IMR-90 (cell line): Measurements from ENCODE around the gene MTF1. TPM values are rescaled to one million over a fixed set of nuclear protein-coding genes. Genes with fewer than 3 reads are reported as not detected.

Experiments
- ATAC-seq: fragments of 200-7000 bp; cut with Tn5 transposase; 2 replicates; pipeline ENCODE4 v1.9.1; 2020; ENCODE audit warnings: low read depth, mild to moderate bottlenecking, moderate library complexity
- BruUV-seq: library from RNA; stranded (reverse); fragments of 400-500 nt; replicated peaks from 2 replicates; lab custom pipeline; 2021; lab: Mats Ljungman, UMichigan
- CTCF ChIA-PET: fragments of 300-600 bp; formaldehyde crosslinking; extraction: SDS; loops from one replicate; lab custom pipeline; 2021; ENCODE audit warnings: antibody characterized with exemption; lab: Yijun Ruan, JAX
- POLR2A ChIA-PET: fragments of 300-600 bp; sonication (Branson Sonifier 250); formaldehyde crosslinking; loops from one replicate; lab custom pipeline; 2022; ENCODE audit warnings: antibody characterized with exemption; ENCODE audit not compliant: unreplicated experiment; lab: Charles Lee
- DNase-seq: peaks from one replicate; pipeline ENCODE4 v3.0.0; 2013
- H2AFZ ChIP-seq: replicated peaks from 2 replicates; pipeline ENCODE3; 2013; ENCODE audit warnings: low read length, mild to moderate bottlenecking; ENCODE audit not compliant: poor library complexity
- H2AK5ac ChIP-seq: 2 replicates; pipeline ENCODE4 v1.6.1; 2013; ENCODE audit warnings: low read depth, low read length, inconsistent platforms
- H2AK9ac ChIP-seq: replicated peaks from 2 replicates; pipeline ENCODE3; 2013; ENCODE audit warnings: mild to moderate bottlenecking, low read depth, low read length, moderate library complexity; ENCODE audit not compliant: poor library complexity
- H2BK120ac ChIP-seq: 2 replicates; pipeline ENCODE4 v1.6.1; 2013; ENCODE audit warnings: low read depth, low read length, inconsistent platforms
- H2BK15ac ChIP-seq: 3 replicates; pipeline ENCODE4 v1.6.1; 2013; ENCODE audit warnings: low read depth, low read length, inconsistent platforms
- H2BK20ac ChIP-seq: 2 replicates; pipeline ENCODE4 v1.6.1; 2013; ENCODE audit warnings: low read depth, mild to moderate bottlenecking, inconsistent platforms, low read length, moderate library complexity
- H2BK5ac ChIP-seq: 2 replicates; pipeline ENCODE4 v1.6.1; 2013; ENCODE audit warnings: mild to moderate bottlenecking, low read depth, low read length, inconsistent platforms; ENCODE audit not compliant: poor library complexity, severe bottlenecking
- H3K14ac ChIP-seq: replicated peaks from 2 replicates; pipeline ENCODE4 v1.6.1; 2013; ENCODE audit warnings: low read depth, low read length, inconsistent platforms
- H3K18ac ChIP-seq: 2 replicates; pipeline ENCODE4 v1.6.1; 2013; ENCODE audit warnings: low read depth, low read length, control low read depth
- H3K23ac ChIP-seq: 2 replicates; pipeline ENCODE4 v1.6.1; 2013; ENCODE audit warnings: low read depth, low read length, inconsistent platforms
- H3K27ac ChIP-seq: 2 replicates; pipeline ENCODE4 v1.5.1; 2013; ENCODE audit warnings: mild to moderate bottlenecking, control low read depth, low read length; ENCODE audit not compliant: insufficient read depth
- H3K27me3 ChIP-seq: 2 replicates; pipeline ENCODE4 v1.6.1; 2013; ENCODE audit warnings: low read length; ENCODE audit not compliant: control insufficient read depth, insufficient read depth
- H3K36me3 ChIP-seq: 2 replicates; pipeline ENCODE4 v1.6.1; 2013; ENCODE audit warnings: low read length, mixed read lengths; ENCODE audit not compliant: control insufficient read depth, insufficient read depth
- H3K4ac ChIP-seq: 2 replicates; pipeline ENCODE4 v1.6.1; 2013; ENCODE audit warnings: low read depth, low read length, inconsistent platforms
- H3K4me1 ChIP-seq: 2 replicates; pipeline ENCODE4 v1.6.1; 2013; ENCODE audit warnings: low read length, mixed read lengths; ENCODE audit not compliant: control insufficient read depth, insufficient read depth
- H3K4me2 ChIP-seq: 2 replicates; pipeline ENCODE4 v1.6.1; 2013; ENCODE audit warnings: low read depth, mild to moderate bottlenecking, control low read depth, low read length, moderate library complexity
- H3K4me3 ChIP-seq: 2 replicates; pipeline ENCODE4 v1.5.1; 2013; ENCODE audit warnings: low read depth, mild to moderate bottlenecking, control low read depth, low read length, moderate library complexity; ENCODE audit not compliant: insufficient read depth
- H3K56ac ChIP-seq: 2 replicates; pipeline ENCODE4 v1.6.1; 2013; ENCODE audit warnings: low read length, inconsistent platforms; ENCODE audit not compliant: insufficient read depth; ENCODE audit errors: extremely low read depth
- H3K79me1 ChIP-seq, 2 experiments: 2 replicates each; pipeline ENCODE4 v1.6.1; 2013; ENCODE audit warnings: low read length in 2 of 2, inconsistent platforms in 1 of 2, low read depth in 1 of 2
- H3K9ac ChIP-seq: 2 replicates; pipeline ENCODE4 v1.6.1; 2013; ENCODE audit warnings: low read depth, low read length, control low read depth
- H3K9me1 ChIP-seq: 2 replicates; pipeline ENCODE4 v1.6.1; 2013; ENCODE audit warnings: low read length, inconsistent platforms; ENCODE audit not compliant: insufficient read depth
- H3K9me3 ChIP-seq: 2 replicates; pipeline ENCODE4 v1.6.1; 2013; ENCODE audit warnings: low read length; ENCODE audit not compliant: control insufficient read depth, insufficient read depth
- H4K20me1 ChIP-seq: 2 replicates; pipeline ENCODE4 v1.6.1; 2013; ENCODE audit warnings: low read length, inconsistent platforms; ENCODE audit not compliant: insufficient read depth
- H4K5ac ChIP-seq: 2 replicates; pipeline ENCODE4 v1.6.1; 2013; ENCODE audit warnings: mild to moderate bottlenecking, low read depth, low read length, control low read depth
- H4K8ac ChIP-seq, 2 experiments: 2 replicates each; pipeline ENCODE4 v1.6.1; 2013; ENCODE audit warnings: low read depth in 2 of 2, low read length in 2 of 2, control low read depth in 1 of 2, inconsistent platforms in 1 of 2
- H4K91ac ChIP-seq: 2 replicates; pipeline ENCODE4 v1.6.1; 2013; ENCODE audit warnings: low read depth, low read length, inconsistent platforms; ENCODE audit not compliant: insufficient read depth
- MAZ ChIP-seq: IDR thresholded peaks from 2 replicates; pipeline ENCODE4 v1.6.1; 2012; ENCODE audit warnings: low read depth, mild to moderate bottlenecking, low read length, improper control_type of control experiment, moderate library complexity, borderline replicate concordance
- RAD21 ChIP-seq: IDR thresholded peaks from 2 replicates; pipeline ENCODE4 v1.6.1; 2012; ENCODE audit warnings: low read length, improper control_type of control experiment
- RCOR1 ChIP-seq: IDR thresholded peaks from 2 replicates; pipeline ENCODE4 v1.6.1; 2012; ENCODE audit warnings: mild to moderate bottlenecking, low read length, improper control_type of control experiment; ENCODE audit not compliant: insufficient replicate concordance
- WGBS, 2 experiments: methylation state at CpG; one replicate each; pipeline versions ENCODE4 v1.1.5 to v1.1.7; 2013; ENCODE audit warnings: missing lambda C conversion rate in 2 of 2; ENCODE audit not compliant: insufficient read length in 1 of 2; ENCODE audit errors: extremely low coverage in 2 of 2; 5-methylcytosine and 5-hydroxymethylcytosine counted together
- dilution Hi-C: fragments of 300-500 bp; cut with HindIII; formaldehyde crosslinking; loops from one replicate; pipeline ENCODE4 v1.14.3; 2018; ENCODE audit warnings: low sequenced_read_pairs; ENCODE audit not compliant: unreplicated experiment
- in situ Hi-C: fragments of 300-500 bp; cut with MboI; formaldehyde crosslinking; loops from 3 replicates; pipeline ENCODE4 v1.14.3; 2019; ENCODE audit warnings: low sequenced_read_pairs, inconsistent platforms, mixed read lengths
- intact Hi-C: fragments of 100-400 bp; cut with micrococcal nuclease; formaldehyde crosslinking; loops from 2 replicates; pipeline ENCODE4 v1.10.0; 2022
- polyA plus RNA-seq, 3 experiments: library from polyadenylated mRNA; depleted of rRNA; stranded (reverse); fragments of >200 nt; gene quantifications; 2 replicates each; pipeline ENCODE4 v1.2.3, GENCODE V29; 2012; ENCODE audit warnings: low replicate concordance in 1 of 3
- total RNA-seq: library from RNA; depleted of rRNA; stranded (reverse); fragments of >200 nt; gene quantifications from 2 replicates; pipeline ENCODE4 v1.2.3, GENCODE V29; 2012

MTF1 gene
- total and polyA plus RNA-seq, 2 of the 4 experiments (the other 2 are of a cell fraction), result 2.3 to 4.7 TPM

DNA sequence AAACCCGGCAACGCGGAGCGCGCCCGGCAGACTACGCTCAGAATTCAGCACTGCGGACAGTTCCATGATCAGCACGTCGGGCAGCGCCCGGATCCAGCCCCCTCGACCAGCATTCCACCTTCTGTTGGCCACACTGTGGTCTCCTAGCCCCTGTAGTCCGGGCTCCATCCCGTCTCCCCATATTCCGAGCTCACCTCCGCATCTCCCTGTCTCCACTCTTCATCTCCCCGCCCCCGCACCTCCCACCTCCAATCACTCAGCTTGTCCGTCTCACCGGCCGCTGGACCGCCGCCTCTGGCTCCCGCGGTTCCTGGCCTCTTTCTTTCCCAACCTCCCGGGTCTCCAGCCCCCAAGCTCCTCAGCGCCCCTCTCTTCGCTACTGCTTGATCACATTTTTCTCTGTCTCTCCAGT, 95.0 kb downstream of the MTF1 start:
- TF ChIP-seq RCOR1 (peak; percentile 85), RAD21 (no peak), MAZ (peak; percentile 36; the same call in 1 of the 2 replicates)

More for the DNA sequence above, 95.0 kb downstream of the MTF1 start:
- Histone ChIP-seq H2AFZ (no peak overlapping the region), H3K14ac (no peak overlapping the region), H3K27me3 (peaks cover 44% of the 10 kb centered on the region), H3K4me1 (no peaks in the 10 kb centered on the region), H3K79me1 (no peaks in the 10 kb centered on the region), H2AK9ac (peak overlapping the region; percentile 57), H3K9ac (no peak overlapping the region), H3K9me1 (no peaks in the 10 kb centered on the region), H2BK5ac (no peak overlapping the region), H2AK5ac (no peak overlapping the region), H4K5ac (no peak overlapping the region), H4K20me1 (no peaks in the 10 kb centered on the region), H3K18ac (no peak overlapping the region), H3K56ac (no peak overlapping the region), H4K8ac (no peak overlapping the region), H3K23ac (no peak overlapping the region), H3K4me2 (no peak overlapping the region), H2BK15ac (no peak overlapping the region), H3K9me3 (no peaks in the 10 kb centered on the region; the same call in 1 of the 2 replicates), H4K91ac (no peak overlapping the region), H2BK120ac (no peak overlapping the region), H3K4me3 (no peak overlapping the region), H3K4ac (no peak overlapping the region), H2BK20ac (no peak overlapping the region), H3K27ac (no peak overlapping the region), H3K36me3 (no peaks in the 10 kb centered on the region)
- dilution Hi-C loops, result no loop called here
- no TSS peak for BruUV-seq
- DNase-seq (peak; percentile 37), ATAC-seq (peak; percentile 90)
- in situ Hi-C loops, result no loop called here
- POLR2A ChIA-PET, result no interaction called here
- intact Hi-C loops, result no loop called here
- 0% methylated on average over 13 of the region's 29 CpGs; no CpG with 5 or more reads in 1 of the 2 experiments for WGBS, 2 experiments
- CTCF ChIA-PET, result no interaction called here
